ENCODE data around the gene LANCL2. TPM values are rescaled to one million over a fixed set of nuclear protein-coding genes. Genes with fewer than 3 reads are reported as not detected.

LANCL2 gene
- total RNA-seq, 1 donor, result 13.8 TPM

DNA sequence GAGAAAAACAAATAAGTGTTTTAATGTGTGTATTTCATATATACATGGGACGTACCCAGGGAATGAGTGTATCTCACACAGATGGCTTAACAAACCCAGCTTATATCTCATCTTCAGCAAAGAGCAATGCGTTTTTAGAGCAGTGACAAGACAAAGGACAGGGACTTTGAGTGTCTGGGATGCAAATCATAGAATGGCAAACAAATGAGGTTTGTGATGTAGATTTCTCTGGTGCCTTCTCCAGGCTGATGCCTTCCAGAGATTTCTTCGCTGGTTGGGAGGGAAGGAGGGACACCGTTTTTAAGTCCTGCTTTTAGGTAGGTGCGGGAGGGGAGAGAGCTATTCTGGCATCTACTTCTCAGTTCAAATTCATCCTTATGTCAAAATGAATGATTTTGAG, 16.6 kb downstream of the LANCL2 start:
- TF ChIP-seq, protein P1, sequence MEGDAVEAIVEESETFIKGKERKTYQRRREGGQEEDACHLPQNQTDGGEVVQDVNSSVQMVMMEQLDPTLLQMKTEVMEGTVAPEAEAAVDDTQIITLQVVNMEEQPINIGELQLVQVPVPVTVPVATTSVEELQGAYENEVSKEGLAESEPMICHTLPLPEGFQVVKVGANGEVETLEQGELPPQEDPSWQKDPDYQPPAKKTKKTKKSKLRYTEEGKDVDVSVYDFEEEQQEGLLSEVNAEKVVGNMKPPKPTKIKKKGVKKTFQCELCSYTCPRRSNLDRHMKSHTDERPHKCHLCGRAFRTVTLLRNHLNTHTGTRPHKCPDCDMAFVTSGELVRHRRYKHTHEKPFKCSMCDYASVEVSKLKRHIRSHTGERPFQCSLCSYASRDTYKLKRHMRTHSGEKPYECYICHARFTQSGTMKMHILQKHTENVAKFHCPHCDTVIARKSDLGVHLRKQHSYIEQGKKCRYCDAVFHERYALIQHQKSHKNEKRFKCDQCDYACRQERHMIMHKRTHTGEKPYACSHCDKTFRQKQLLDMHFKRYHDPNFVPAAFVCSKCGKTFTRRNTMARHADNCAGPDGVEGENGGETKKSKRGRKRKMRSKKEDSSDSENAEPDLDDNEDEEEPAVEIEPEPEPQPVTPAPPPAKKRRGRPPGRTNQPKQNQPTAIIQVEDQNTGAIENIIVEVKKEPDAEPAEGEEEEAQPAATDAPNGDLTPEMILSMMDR (IDR thresholded peaks at IDR 0.05; ENCODE audit: insufficient read depth, low read depth, low read length), result no peak

DNA sequence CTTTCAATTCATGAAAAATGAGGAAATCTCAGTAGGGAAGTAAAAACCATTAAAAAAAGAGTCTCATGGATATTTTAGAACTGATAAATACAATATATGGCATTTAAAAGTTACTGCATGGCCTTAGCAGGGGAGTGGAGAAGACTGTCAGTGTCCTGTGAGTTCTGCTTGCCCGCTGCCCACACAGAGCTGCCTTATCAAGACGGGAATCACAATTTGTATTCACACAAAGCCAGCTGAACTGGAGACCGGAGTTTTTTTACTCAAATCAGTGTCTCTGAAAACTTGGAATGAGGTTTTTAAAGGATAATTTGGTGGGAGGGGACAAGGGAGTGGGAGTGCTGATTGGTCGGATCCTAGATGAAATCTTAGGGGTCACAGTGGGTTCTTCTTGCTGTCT, 17.1 kb downstream of the LANCL2 start:
- DNase-seq (ENCODE audit: low read depth), result no peak
- peak overlapping the region; percentile 10 for H3K4me3 ChIP-seq (ENCODE audit: low read depth, low read length)
- TF ChIP-seq, protein P1 (IDR thresholded peaks at IDR 0.05; ENCODE audit: insufficient read depth, low read depth, low read length), result no peak

More for the DNA sequence above, 16.6 kb downstream of the LANCL2 start:
- no peak overlapping the region for H3K4me3 ChIP-seq (ENCODE audit: low read depth, low read length)
- DNase-seq (ENCODE audit: low read depth), result no peak

DNA sequence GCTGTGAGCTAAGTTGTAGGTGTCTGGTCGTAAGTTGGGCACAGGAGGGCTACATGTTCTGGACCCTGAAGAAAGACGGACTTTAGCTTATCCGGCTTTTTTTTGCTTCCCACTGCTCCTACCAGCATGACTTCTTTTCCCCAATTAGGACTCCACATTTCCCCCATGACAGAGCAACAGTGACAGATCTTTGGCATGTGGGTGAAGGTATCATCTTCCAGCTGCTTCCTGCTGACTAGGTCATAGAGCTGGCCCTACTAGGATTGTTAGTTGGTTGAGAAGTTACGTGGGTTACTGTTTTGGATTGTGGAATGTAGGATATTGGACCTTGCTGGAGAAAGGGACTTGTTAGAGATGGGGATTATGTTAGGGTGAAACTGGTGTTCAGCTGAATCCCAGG, 21.4 kb downstream of the LANCL2 start:
- no peak overlapping the region for H3K4me3 ChIP-seq (ENCODE audit: low read depth, low read length)
- DNase-seq (ENCODE audit: low read depth), result no peak
- TF ChIP-seq, protein P1 (IDR thresholded peaks at IDR 0.05; ENCODE audit: insufficient read depth, low read depth, low read length), result no peak

DNA sequence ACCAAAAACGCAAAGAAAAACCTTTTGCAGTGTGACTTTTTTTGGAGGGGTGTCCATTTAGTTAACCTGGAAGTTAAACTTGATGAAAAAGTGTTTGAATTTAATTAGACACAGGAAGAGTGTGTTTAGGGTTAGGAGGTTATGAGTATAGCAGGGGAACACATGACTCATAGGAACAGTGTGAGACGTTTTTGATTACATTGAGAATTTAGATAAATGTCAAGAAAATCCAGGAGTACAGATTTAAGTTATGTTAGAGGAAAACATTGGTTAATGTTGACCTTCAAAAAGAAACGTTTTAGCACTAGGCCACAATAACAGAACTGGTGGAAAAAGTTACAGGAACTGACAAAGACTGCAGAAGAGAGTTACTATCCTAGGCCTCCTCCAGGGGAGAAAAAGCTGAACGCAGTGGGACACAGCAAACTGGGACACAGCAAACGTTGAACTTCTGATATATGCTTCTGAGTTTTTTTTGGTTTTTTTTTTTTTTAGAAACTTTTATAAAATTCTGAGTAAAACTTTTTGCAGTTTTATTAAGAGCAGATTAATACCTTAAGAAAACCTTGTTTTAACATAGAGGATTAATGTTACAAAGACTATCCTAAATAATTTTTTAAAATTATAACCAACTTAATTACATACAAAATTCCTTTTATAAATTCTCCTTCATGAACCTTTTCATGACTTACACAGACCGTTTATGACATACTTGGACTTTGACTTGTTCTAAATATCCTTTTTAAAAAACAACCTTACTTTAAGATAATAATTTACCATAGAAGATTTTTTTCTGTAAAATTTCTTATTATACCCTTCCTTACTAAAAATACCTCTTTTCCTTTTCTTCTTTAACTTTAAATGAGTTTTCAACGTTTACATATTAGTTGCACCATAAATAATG, 22.2 kb downstream of the LANCL2 start:
- H3K4me3 ChIP-seq (ENCODE audit: low read depth, low read length), result no peak overlapping the region
- DNase-seq (ENCODE audit: low read depth), result no peak
- TF ChIP-seq, protein P1 (IDR thresholded peaks at IDR 0.05; ENCODE audit: insufficient read depth, low read depth, low read length), result no peak

DNA sequence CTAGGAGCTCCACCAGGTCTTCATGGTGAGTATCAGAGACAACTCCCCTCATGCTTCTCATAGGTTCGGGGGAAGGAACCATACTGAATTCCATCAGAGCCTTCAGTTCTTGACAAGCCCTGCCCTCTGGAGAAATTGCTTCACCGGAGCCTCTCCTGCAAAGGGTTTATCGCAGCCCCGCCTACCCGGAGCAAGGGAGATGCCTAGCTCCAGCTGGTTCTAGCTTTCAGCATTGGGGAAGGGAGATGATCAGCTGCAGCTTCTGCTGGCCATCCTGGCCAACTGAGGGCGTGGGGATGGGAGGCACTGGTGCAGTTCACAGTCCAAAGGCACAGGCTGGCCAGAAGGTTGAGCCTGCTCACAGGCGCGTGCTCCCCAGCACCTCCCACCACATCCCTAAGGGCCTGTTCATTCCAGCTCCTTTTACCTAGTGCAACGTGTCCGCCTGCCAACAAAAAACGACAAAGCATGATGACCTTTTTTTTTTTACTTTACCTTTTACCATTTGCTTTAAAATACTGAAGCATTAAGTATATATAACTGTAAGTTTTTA, 31.2 kb downstream of the LANCL2 start:
- H3K4me3 ChIP-seq (ENCODE audit: low read depth, low read length), result no peak overlapping the region
- no peak for DNase-seq (ENCODE audit: low read depth)
- TF ChIP-seq, protein P1 (IDR thresholded peaks at IDR 0.05; ENCODE audit: insufficient read depth, low read depth, low read length), result no peak

DNA sequence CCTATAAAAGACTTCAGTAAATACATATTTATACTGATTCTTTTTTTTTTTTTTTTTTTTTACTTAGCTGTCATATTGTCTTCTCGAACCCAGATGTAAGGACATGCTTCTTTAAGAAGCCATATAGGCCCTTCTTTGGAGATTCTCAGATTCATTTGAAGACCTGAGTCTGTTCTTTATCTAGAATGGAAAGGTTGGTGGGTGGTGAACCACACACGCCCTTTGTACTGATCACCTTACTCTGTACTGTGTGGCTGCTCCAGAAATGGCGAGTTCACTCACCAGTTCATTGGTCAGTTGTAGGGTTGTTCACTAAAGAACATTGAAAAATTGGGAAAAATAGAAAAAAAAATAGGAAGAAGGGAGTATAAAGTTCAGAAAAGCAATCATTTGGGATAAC, 32.5 kb downstream of the LANCL2 start:
- no peak for DNase-seq (ENCODE audit: low read depth)
- TF ChIP-seq, protein P1 (IDR thresholded peaks at IDR 0.05; ENCODE audit: insufficient read depth, low read depth, low read length), result no peak
- no peak overlapping the region for H3K4me3 ChIP-seq (ENCODE audit: low read depth, low read length)

Measured in fibroblast of villous mesenchyme (primary cell).